Stomach (tissue), 4 donors: ENCODE results near the gene RBM14.

ENCODE experiments used
- CTCF ChIP-seq, 7 experiments: fragments of 450-650 bp in 4 of 7; fragments of 200-600 bp in 3 of 7; sonication (generic) in 3 of 7; IDR thresholded peaks; one replicate each; pipeline ENCODE4 v1.5.1; 2016 to 2019; ENCODE audit warnings: antibody characterized with exemption in 7 of 7, control low read depth in 2 of 7, mild to moderate bottlenecking in 1 of 7
- POLR2A ChIP-seq, 4 donors: fragments of 450-650 bp; IDR thresholded peaks; one replicate each; pipeline ENCODE4 v1.6.1; 2016; ENCODE audit warnings: antibody characterized with exemption in 4 of 4, control low read depth in 2 of 4, mild to moderate bottlenecking in 1 of 4, moderate library complexity in 1 of 4

GRCh38 chr11:66612458-66612857 is 4.0 kb upstream of the RBM14 start:
- TF ChIP-seq CTCF (IDR thresholded peaks at IDR 0.05): no peak
- TF ChIP-seq POLR2A (IDR thresholded peaks at IDR 0.05): no peak
